ENCODE results near the gene BCKDK. TPM values are rescaled to one million over a fixed set of nuclear protein-coding genes. Genes with fewer than 3 reads are reported as not detected.

The BCKDK gene
- total and polyA plus RNA-seq, 2 of the 13 experiments (the other 11 are each of a cell fraction or from before 2014, with no cell fraction given), result 24.9 to 42.6 TPM

GRCh38 chr16:31094424-31095120 lies 13.6 kb upstream of the BCKDK start, which contains the start of gene VKORC1 (continued):
- TF ChIP-seq ZSCAN29 (CRISPR knock-in tag; conservative IDR thresholded peaks at IDR 0.05) (no peak), RBM39 (IDR thresholded peaks at IDR 0.05; ENCODE audit: low read depth, low read length, poor library complexity, severe bottlenecking) (peak; percentile 45), EEA1 (CRISPR knock-in tag; IDR thresholded peaks at IDR 0.05; ENCODE audit: borderline replicate concordance) (peak; percentile 72), GMEB2 (CRISPR knock-in tag; IDR thresholded peaks at IDR 0.05; ENCODE audit: low read depth) (peak; percentile 75), ZNF720 (CRISPR knock-in tag; IDR thresholded peaks at IDR 0.05) (peak; percentile 63; the same call in 1 of the 2 replicates), USF2 (IDR thresholded peaks at IDR 0.05; ENCODE audit: low read depth, low read length) (no peak), USF2 (CRISPR knock-in tag; IDR thresholded peaks at IDR 0.05; ENCODE audit: borderline replicate concordance) (peak; percentile 51; the same call in 1 of the 2 replicates), ZNF446 (CRISPR knock-in tag; IDR thresholded peaks at IDR 0.05) (no peak), GFI1 (CRISPR knock-in tag; IDR thresholded peaks at IDR 0.05; ENCODE audit: borderline replicate concordance) (0 out of 2 replicates have a peak, but pooled peaks have one; percentile 47), CENPBD1 (CRISPR knock-in tag; IDR thresholded peaks at IDR 0.05; ENCODE audit: borderline replicate concordance, low read depth) (no peak), ZNF790 (CRISPR knock-in tag; IDR thresholded peaks at IDR 0.05; ENCODE audit: borderline replicate concordance) (no peak), CEBPB (IDR thresholded peaks at IDR 0.05; ENCODE audit: borderline replicate concordance, low read depth, low read length) (no peak), ZNF800 (CRISPR knock-in tag; IDR thresholded peaks at IDR 0.05) (peak; percentile 96), CEBPZ (IDR thresholded peaks at IDR 0.05; ENCODE audit: low read length) (no peak), ZNF619 (CRISPR knock-in tag; IDR thresholded peaks at IDR 0.05) (no peak; the same call in 1 of the 2 replicates), ZNF580 (CRISPR knock-in tag; IDR thresholded peaks at IDR 0.05; ENCODE audit: borderline replicate concordance, low read depth) (peak; percentile 79; the same call in 1 of the 2 replicates), ELK4 (CRISPR knock-in tag; IDR thresholded peaks at IDR 0.05; ENCODE audit: borderline replicate concordance) (no peak; the same call in 1 of the 2 replicates)
